ENCODE data around the gene PEPD.

DNA sequence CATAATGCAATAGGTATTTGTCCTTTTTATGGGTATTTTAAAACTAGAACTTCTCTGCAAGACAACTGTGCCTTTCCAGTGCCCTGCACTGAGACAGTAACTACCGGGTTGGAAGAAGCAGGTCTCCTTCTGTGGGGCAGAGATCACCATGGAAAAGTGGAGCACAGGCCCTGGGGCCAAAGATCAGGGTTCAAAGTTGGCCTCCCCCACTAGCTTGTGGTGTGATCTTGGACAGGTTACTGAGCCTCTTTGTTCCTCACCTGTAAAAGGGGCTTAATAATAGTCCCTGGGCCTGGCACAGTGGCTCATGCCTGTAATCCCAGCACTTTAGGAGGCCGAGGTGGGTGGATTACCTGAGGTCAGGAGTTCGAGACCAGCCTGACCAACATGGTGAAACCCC, 79.8 kb downstream of the PEPD start:
- TF ChIP-seq, protein P1, sequence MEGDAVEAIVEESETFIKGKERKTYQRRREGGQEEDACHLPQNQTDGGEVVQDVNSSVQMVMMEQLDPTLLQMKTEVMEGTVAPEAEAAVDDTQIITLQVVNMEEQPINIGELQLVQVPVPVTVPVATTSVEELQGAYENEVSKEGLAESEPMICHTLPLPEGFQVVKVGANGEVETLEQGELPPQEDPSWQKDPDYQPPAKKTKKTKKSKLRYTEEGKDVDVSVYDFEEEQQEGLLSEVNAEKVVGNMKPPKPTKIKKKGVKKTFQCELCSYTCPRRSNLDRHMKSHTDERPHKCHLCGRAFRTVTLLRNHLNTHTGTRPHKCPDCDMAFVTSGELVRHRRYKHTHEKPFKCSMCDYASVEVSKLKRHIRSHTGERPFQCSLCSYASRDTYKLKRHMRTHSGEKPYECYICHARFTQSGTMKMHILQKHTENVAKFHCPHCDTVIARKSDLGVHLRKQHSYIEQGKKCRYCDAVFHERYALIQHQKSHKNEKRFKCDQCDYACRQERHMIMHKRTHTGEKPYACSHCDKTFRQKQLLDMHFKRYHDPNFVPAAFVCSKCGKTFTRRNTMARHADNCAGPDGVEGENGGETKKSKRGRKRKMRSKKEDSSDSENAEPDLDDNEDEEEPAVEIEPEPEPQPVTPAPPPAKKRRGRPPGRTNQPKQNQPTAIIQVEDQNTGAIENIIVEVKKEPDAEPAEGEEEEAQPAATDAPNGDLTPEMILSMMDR (IDR thresholded peaks at IDR 0.05; ENCODE audit: insufficient read depth, low read length): no peak
- TF ChIP-seq GABPA (IDR thresholded peaks at IDR 0.05; ENCODE audit: low read depth) (no peak), POLR2AphosphoS5 (IDR thresholded peaks at IDR 0.05; ENCODE audit: low read depth) (no peak)

Measured in HL-60 (cell line).